H1 (cell line): ENCODE results near the gene UTP14C. TPM values are rescaled to one million over a fixed set of nuclear protein-coding genes. Genes with fewer than 3 reads are reported as not detected.

Experiments
- E2F6 ChIP-seq: IDR thresholded peaks from 2 replicates; pipeline ENCODE4 v1.6.1; 2012; ENCODE audit warnings: inconsistent platforms
- polyA plus RNA-seq, 7 experiments: library from polyadenylated mRNA; depleted of rRNA in 3 of 7; stranded (reverse) in 5 of 7; unstranded in 2 of 7; fragments of >200 nt in 5 of 7; fragments of 200-250 nt in 2 of 7; gene quantifications; 1 replicate in 5 of 7; 2 replicates in 1 of 7; 4 replicates in 1 of 7; pipeline versions ENCODE4 v1.2.1 to v1.2.3, GENCODE V29; 2011 to 2013; ENCODE audit warnings: missing spikeins in 2 of 7, mixed read lengths in 2 of 7
- total RNA-seq: library from RNA; stranded (reverse); fragmentation: NEBNext Ultra II Directional; extraction: Animal tissue kit (Norgen Biotek cat#: 25700); gene quantifications from 2 replicates; pipeline ENCODE4 v1.2.1, GENCODE V29; 2021

Gene UTP14C
- total and polyA plus RNA-seq, 2 of the 8 experiments (the other 6 are each of a cell fraction or from before 2014, with no cell fraction given), result 6.8 to 22.7 TPM

- no peak for TF ChIP-seq E2F6
Observed at GRCh38 chr13:52048516-52048915, 24.0 kb downstream of the UTP14C start (continued).
